Hematopoietic multipotent progenitor cell treated with erythropoietin and hydrocortisone succinate and interleukin-3 and kit ligand, for 17 days (in vitro differentiated cells): Measurements from ENCODE around the gene SRCIN1.

Experiments
- DNase-seq: peaks from one replicate; pipeline ENCODE4 v3.0.0-alpha.2; 2015; ENCODE audit warnings: low spot score

SRCIN1 gene

GRCh38 chr17:38617967-38618760 lies 12.4 kb upstream of the SRCIN1 start:
- no peak for DNase-seq

DNA sequence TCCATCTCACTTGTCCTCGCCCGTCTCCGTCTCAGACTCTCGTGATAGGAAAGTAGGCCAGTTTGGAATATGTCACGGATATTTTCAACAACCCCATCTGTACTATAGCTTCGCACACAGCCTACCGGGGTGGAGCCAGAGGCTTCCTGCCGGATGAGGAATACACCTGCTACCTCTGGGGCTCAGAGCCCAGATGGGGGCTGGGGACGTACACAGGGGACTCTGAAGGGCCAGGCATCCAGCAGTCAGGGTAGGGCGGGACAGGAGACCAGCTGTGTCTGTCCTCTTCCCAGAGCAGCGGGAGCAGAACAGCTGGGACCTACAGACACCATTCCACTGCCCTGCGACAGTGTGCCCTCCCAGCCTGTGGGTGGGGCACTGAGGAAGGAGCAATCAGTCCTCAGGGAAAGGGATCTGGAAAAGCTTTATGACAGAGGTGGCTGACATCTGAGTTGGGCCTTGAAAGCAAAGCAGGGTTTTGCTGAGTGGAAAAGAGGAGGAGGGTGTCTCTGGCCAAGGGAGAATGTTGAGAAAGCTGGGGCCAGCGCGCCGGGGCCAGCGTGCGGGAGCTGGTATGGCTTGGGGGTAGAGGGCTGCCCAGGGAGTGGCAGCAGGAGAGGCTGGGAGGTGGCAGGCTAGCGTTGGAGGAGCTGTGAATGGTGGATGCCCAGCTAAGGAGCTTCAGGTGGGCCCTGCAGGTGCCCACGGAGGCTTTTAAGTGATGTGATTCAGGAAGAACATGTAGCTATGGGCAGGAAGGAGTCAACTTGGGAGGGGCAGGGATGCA lies 11.5 kb upstream of the SRCIN1 start:
- DNase-seq = no peak

- DNase-seq = no peak
These were observed 10.6 kb upstream of the SRCIN1 start for GRCh38 chr17:38616361-38616760.

DNA sequence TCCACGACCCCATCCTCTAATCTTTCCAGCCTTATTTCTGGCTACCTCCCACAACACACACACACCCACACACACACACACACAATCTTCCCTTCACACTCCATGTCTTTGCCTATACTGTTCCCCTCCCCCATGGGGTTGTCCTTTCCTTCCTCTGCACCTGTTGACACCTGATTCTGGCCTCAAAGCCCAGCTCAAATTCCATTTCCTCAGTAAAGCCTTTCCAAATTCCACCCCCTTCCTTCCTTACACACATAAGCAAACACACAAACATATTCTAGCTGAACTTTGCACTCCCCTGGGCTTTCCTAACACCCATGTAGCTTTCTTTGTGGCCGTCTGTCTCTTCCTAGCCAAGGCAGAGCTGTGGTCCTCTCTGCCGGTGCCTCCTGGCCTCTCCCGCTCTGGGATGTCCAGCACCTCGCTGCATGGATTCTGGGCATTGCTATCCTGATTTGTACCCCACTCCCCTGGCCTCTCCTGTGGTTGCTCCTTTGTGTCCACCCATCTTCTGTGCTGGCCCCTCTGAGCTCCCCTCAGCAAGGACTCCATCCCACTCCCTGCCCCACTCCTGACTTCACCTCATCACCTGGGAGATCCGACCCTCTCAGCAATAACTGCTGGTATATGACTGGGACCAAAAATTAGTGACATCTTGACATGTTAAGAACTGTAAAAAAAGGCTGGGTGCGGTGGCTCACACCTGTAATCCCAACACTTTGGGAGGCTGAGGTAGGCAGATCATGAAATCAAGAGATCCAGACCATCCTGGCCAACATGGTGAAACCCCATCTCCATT lies 8.4 kb upstream of the SRCIN1 start:
- DNase-seq = no peak

DNA sequence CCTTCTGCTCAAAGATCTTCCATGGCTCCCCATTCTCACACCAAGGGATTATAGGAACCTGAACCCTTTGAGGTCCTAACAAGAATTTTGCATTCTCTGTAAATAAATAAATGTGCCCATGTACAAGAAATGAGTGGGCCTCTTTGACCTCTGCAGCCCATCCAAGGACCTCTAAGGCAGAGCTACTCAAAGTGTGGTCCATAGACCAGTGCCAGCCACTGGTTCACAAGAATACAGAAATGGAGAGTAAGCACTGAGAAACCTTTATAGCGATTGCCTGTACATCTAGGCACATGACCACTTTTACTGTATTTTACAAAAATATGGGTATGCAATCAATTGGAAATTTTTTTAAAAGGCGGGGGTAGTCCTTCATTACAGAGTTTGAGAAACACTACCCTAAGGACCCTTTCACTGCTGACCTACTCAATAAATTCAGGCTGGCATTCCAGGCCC lies 7.8 kb upstream of the SRCIN1 start:
- DNase-seq = no peak

- DNase-seq = no peak
These were observed 6.2 kb upstream of the SRCIN1 start for GRCh38 chr17:38611872-38612376.

- DNase-seq = no peak
These were observed 5.5 kb upstream of the SRCIN1 start for GRCh38 chr17:38611070-38611786.

DNA sequence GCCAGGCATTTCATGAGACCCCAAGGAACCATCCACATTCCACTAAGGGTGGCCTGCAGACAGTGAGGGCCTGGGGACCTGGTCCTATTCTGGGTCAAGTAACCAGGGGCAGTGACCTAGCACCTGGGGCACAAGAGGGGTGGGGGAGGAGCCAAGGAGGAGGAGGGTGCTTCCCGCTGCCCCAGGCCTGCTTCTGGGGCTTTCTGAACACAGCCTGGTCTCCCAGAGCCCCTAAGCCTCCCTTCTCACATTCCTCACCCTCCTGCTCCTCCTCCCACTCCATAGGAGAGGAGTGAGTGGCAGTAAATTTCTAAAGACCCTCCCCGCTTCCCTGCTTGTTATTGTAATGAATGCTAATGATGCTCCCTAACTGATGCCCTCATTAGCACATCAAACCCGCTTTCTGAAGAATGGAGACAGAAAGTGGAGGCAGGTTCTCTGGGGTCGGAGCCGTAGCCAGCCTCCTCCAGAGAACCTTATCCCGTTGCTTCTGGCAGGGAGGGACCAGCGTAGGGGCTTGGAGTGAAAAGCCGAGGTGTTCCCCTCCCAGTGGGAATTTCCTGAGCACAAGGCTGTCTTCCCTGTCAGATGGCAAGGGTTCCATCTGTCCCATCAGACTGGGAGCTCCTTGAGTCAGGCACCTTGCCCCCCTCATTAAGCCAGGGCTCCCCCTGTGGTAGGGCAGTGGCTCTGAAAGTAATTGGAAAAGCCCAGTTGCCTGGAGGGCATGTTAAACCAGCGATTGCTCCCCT lies 3.7 kb upstream of the SRCIN1 start:
- DNase-seq = no peak

DNA sequence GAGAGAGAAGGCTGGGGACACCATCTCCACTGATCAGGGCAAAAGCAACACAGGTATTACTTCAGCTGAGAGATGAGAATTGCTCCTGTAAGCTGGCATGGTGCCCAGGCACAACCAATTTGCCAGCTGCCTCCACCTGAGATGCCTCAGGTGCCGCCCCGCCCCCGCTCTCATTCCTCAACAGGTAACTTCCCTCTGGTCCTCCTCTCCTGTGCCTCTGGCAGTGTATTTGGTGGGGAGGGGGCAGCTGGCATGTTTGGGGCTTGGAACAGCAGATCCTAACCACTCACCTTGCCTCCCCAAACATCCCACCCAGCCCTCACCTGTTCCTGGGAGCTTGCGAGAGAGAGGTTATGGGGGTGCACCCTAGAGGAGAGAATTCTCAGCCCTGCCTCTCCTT lies 2.9 kb upstream of the SRCIN1 start:
- no peak for DNase-seq

DNA sequence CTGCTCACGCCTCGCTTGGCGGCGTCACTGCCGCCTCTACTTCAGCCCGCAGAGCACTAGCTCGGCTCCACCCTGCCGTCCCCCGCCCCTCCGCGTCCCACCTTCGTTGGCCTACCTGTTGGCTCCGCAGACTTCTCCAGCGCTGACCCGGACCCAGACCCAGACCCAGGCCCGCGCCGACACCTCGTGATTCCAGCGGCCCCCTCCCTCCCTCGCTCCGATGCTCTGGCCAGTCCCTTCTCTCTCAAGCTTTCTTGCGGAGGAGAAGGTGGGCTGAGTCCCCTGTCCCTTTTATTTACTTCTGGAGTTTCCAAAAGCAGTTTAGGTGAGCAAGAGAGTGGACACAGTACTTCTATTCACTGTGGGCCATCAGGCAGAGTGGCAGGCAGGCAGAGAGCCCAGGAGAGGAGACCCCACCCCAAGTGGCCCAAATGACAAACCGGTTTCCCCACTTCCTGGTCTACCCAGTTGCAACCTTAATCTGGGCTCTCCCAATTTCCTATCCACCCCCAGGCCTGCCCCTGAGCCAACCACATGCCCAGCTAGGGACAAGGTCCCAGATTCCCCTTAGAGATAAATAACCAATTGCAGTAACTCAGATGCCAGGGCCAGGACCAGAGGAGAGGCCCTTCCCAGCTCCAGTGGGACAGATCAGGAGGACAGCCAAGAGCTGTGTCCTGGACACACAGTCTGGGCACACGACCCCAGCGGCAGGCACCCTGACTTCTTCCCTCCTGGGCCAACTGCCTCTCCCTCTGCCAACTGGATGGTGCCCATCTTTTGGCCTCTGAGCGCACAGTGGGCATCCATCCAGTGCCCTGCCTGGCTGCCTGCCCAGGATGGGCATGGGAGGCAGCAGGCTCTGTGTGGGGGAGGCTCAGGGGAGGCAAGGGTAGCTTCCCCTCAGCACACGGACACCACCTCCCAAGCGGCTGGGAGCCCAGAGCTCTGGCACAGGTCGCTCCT lies 1.2 kb upstream of the SRCIN1 start:
- DNase-seq = no peak

GRCh38 chr17:38605411-38605840 lies 326 bp downstream of the SRCIN1 start:
- DNase-seq = no peak

- no peak for DNase-seq
These were observed 1.0 kb downstream of the SRCIN1 start for GRCh38 chr17:38604479-38605403.

GRCh38 chr17:38603786-38604478 lies 1.8 kb downstream of the SRCIN1 start:
- no peak for DNase-seq

DNA sequence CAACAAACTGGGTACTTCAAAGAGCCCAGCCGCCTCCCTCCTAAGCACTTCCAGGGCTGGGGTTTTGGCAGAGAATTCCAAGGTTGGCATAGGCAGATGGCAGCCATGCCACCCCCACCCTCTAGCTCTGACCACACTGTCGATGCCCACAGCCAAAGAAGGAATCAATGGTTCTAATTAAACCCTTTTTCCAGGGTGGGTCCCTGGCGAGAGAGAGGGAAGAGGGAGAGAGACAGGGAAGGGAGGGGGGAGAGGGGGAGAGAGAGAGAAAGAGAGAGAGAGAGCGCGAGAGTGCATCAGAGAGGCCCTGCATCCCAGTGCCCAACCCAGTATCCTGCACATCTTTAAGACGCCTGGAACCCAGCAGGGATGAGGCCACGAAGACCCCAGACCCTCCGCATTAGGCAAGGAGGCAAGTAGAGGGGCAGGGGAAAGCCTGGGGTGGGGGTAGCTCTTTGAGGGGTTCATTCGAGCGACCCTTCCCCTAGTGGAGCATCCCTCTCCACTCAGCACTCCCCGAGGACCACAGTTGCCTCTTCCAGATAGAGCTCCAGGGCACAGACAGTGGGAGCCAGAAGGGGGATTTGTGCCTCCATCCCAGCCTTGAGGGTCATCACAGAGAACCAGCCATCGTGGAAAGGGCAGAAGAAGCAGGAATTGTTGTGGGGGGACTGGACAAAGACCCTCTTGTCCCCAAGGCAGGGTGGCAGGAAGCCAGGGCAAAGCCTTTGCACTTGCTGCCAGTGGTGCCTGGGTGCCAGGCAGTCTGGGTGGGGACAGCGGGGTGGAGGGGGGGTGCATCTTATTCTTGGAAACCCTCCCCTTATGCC lies 2.6 kb downstream of the SRCIN1 start:
- DNase-seq = no peak

GRCh38 chr17:38602453-38602852 lies 3.3 kb downstream of the SRCIN1 start:
- DNase-seq = no peak

DNA sequence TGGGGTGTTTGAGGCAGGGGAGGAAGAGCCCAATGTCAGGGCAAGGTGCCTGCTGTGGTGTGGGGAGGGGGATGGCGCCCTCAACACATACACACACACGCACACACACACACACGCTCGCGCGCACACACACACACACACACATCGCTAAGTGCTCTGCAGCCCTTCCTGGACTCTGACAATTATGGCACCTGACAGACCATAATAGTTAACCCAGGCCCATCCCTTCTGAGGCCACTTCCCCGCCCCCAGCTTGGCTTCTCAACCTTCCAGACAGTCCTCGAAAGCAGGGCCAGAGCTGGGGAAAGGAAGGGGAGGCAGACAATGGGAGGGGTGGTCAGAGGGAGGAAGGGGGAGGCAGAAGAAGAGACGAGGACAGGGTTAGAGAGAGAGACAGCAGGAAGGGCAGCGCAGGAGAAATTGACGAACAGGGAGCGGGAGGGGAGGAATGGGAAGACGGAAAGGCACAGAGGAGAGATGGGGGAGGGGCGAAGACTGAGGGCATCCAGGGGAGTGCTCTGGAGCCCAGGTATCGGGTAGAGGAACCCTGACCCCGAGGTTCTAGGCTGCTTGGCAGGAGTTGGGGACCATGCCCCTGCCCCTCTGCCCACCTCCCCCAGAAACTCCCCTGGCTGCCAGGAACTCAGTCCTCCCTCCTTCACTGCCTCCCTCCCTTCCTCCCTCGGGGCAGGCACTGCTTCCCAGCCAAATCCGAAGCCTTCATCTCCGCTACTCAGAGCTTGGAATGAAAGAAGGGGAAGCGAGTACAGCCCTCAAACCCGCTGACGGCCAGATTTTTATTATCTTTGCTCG lies 4.0 kb downstream of the SRCIN1 start:
- DNase-seq = no peak
